Measurements from ENCODE around the gene UBALD1.

DNA sequence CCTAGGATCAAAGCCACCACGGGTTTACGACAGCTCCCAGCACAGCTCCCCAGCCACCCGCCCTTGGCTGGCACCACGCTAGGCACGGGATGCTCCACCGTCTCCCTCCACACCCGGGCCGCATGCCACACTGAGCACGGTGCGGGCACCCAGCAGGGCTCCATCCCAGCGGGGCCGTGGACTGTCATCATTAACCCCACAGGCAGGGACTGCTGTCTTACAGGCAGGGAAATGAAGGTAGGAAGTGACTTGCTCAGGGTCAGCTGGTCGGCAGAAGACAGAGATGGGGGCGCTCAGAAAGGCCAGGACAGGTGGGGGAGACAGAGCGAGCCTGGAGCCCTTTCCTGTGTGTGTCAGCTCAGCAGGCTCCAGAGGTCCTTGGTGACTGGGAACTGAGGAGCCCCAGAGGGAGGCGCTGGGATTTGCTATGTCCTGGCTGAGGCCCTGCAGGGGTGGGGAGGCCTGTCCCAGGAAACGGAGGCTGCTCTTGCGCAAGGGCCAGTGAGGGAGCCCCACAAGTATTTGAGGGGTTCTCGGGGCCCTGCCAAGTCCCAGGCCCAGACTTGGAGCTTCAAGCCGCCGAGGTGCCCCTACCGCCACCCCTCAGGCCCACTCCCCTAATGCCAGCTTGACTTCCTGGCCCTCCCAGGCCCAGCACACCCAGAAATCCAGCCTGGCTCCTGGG lies 3.2 kb downstream of the UBALD1 start:
- TF ChIP-seq, protein P1, sequence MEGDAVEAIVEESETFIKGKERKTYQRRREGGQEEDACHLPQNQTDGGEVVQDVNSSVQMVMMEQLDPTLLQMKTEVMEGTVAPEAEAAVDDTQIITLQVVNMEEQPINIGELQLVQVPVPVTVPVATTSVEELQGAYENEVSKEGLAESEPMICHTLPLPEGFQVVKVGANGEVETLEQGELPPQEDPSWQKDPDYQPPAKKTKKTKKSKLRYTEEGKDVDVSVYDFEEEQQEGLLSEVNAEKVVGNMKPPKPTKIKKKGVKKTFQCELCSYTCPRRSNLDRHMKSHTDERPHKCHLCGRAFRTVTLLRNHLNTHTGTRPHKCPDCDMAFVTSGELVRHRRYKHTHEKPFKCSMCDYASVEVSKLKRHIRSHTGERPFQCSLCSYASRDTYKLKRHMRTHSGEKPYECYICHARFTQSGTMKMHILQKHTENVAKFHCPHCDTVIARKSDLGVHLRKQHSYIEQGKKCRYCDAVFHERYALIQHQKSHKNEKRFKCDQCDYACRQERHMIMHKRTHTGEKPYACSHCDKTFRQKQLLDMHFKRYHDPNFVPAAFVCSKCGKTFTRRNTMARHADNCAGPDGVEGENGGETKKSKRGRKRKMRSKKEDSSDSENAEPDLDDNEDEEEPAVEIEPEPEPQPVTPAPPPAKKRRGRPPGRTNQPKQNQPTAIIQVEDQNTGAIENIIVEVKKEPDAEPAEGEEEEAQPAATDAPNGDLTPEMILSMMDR (IDR thresholded peaks at IDR 0.05; ENCODE audit: low read length), result no peak
- no peak for TF ChIP-seq EZH2 (optimal IDR thresholded peaks at IDR 0.05; ENCODE audit: low read depth, low read length)
- TF ChIP-seq EZH2phosphoT487 (IDR thresholded peaks at IDR 0.05; ENCODE audit: low read length), result no peak
